GM10266 (cell line): ENCODE measurements around the gene RADIL.
"Not testable (repeated sequence)": the region's sequence is repeated elsewhere in the genome, so short reads cannot be mapped to it uniquely, and the experiment has no call there.

Experiments
- DNase-seq: peaks from one replicate; pipeline ENCODE4 v3.0.0; 2012; ENCODE audit errors: extremely low spot score
- TF ChIP-seq, protein P1 (sequence below): IDR thresholded peaks from 2 replicates; pipeline ENCODE4 v1.5.1; 2012; ENCODE audit warnings: mild to moderate bottlenecking, low read depth; ENCODE audit not compliant: control insufficient read depth, insufficient read depth; ENCODE audit errors: missing control alignments

RADIL gene

DNA sequence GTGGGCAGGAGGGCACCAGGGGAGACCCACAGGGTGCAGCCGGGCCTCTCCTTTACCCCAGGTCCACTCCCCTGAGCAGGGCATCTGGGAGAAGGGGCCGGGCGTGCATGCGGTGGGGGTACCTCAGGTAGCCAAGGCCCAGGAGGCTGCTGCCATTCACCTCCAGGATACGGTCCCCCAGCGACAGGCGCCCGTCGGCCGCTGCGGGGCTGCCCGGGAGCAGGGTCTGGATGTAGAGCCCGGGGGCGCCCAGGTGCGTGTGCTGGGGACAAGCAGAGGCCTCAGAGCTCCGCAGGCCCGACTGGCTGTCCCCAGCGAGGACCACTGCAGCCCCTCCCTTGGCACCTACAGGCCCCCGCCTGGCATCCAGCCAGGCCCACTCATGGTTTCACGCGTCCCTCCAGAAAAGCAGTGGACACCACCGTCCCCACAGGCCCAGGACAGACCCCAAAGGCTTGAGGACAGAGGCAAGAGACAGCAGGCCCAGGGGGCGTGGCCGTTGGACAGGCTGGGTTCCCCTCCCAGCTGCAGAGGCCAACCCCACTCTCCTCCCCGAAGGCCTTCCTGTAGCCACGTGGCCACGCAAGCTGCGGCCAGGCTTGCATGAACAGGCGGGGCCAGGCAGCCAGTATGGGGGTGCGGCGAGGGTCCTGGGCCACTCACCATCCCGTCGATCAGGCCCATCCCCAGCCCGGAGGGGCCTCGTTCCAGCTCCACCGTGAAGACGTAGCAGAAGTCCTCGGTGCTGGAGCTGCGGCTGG, 83.8 kb downstream of the RADIL start:
- TF ChIP-seq, protein P1, sequence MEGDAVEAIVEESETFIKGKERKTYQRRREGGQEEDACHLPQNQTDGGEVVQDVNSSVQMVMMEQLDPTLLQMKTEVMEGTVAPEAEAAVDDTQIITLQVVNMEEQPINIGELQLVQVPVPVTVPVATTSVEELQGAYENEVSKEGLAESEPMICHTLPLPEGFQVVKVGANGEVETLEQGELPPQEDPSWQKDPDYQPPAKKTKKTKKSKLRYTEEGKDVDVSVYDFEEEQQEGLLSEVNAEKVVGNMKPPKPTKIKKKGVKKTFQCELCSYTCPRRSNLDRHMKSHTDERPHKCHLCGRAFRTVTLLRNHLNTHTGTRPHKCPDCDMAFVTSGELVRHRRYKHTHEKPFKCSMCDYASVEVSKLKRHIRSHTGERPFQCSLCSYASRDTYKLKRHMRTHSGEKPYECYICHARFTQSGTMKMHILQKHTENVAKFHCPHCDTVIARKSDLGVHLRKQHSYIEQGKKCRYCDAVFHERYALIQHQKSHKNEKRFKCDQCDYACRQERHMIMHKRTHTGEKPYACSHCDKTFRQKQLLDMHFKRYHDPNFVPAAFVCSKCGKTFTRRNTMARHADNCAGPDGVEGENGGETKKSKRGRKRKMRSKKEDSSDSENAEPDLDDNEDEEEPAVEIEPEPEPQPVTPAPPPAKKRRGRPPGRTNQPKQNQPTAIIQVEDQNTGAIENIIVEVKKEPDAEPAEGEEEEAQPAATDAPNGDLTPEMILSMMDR = no peak
- DNase-seq = no peak

DNA sequence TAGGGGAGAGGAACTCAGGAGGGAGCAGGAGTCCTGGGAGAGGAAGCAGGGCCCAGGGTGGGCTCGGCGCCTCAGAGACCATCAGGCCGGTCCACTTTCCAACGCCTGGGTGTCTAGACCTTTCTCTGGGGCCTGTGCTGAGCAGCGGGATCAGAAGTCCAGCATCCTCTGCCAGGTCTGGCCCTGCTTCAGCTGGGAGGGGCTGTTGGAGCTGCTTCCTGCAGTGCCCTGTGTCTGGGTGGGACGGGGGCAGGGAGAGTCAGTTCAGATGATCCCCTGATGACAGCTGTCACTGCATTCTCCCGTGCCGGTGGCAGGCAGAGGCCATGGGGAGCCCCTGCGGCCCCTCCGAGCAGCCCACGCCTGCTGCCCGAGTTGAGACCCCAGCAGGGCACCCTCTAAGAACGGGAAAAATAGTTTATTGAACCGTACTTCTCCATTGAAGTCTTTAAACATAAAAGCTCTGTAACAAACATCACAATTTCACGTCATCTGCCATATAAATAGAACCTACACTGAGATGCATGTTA, 84.7 kb downstream of the RADIL start:
- TF ChIP-seq, protein P1 = no peak
- no peak for DNase-seq

DNA sequence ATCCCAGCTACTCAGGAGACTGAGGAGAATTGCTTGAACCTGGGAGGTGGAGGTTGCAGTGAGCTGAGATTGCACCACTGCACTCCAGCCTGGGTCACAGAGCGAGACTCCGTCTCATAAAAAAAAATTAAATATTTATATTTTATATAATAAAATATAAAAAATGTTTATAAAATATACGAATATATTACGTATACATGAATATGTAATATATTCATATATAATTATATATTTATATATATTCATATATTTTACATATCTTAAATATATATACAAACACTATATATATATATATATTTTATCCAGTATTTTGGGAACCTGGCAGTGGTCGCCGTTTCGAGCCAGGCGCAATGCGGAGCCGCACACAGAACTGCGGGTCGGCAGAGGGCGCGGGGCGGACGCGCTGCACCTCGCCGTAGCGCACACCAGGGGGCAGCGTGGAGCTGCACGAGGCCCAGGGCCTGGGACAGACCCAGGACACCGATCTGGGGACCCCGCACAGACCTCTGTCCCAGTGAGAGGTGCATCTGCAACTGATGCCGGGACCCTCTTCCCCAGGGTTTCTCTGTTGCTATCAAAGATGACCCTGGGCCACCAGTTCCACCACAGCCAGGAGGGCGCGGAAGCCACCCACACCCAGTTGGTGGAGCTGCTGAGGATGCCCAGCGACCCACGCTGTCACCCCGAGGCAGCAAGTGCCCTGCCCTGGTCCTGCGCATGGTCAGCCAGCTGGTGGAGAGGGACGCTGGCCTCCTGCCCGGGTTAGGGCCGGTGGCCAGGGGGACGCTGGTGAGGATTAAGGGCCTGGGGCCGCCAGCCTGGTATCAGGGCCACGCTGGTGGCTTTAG, 85.4 kb downstream of the RADIL start:
- TF ChIP-seq, protein P1 = peak; percentile 92
- peak; percentile 90 for DNase-seq

DNA sequence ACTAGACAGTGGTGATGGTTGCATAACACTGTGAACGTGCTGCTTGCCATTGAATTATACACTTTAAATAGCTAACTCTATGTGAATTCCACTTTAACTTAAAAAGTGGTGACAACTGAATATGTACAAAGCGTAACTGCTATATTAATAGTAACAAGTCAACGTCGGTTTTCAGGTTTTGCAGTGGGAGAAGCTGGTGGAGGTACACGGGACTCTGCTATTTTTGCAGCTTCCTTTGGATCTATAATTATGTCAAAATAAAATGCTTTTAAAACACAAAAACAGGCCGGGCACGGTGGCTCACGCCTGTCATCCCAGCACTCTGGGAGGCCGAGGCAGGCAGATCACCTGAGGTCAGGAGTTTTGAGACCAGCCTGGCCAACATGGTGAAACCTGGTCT, 87.1 kb downstream of the RADIL start:
- TF ChIP-seq, protein P1 = no peak
- DNase-seq = no peak

DNA sequence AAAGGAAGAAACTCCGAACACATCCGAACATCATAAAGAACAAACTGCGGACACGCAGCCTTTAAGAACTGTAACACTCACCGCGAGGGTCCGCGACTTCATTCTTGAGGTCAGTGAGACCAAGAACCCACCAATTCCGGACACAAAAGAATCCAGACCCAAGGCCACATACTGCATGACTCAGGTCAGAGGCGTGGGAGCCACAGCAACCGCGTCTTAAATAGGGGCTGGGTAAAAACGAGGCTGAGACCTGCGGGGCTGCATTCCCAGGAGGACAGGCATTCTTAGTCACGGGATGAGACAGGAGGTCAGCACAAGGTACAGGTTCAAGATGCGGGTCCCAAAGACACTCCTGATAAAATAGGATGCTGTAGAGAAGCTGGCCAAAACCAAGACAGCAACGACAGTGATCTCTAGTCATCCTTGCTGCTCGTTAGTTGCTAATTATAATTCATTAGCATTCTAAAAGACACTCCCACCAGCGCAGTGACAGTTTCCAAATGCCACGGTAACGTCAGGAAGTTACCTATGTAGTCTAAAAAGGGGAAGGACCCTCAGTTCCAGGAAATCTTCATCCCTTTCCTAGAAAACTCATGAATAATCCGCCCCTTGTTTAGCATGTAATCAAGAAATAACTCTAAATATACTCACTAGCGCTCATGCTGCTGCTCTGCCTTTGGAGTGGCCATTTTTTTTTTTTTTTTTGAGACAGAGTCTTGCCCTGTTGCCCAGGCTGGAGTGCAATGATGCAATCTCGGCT, 88.7 kb downstream of the RADIL start:
- TF ChIP-seq, protein P1 = no peak
- DNase-seq = no peak

DNA sequence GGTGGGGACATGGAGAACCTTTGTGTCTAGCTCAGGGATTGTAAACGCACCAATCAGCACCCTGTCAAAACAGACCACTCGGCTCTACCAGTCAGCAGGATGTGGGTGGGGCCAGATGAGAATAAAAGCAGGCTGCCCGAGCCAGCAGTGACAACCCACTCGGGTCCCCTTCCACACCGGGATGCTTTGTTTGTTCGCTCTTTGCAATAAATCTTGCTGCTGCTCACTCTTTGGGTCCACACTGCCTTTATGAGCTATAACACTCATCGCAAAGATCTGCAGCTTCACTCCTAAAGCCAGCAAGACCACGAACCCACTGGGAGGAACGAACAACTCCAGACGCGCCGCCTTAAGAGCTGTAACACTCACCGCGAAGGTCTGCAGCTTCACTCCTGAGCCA, 89.3 kb downstream of the RADIL start:
- not testable (repeated sequence) for DNase-seq

DNA sequence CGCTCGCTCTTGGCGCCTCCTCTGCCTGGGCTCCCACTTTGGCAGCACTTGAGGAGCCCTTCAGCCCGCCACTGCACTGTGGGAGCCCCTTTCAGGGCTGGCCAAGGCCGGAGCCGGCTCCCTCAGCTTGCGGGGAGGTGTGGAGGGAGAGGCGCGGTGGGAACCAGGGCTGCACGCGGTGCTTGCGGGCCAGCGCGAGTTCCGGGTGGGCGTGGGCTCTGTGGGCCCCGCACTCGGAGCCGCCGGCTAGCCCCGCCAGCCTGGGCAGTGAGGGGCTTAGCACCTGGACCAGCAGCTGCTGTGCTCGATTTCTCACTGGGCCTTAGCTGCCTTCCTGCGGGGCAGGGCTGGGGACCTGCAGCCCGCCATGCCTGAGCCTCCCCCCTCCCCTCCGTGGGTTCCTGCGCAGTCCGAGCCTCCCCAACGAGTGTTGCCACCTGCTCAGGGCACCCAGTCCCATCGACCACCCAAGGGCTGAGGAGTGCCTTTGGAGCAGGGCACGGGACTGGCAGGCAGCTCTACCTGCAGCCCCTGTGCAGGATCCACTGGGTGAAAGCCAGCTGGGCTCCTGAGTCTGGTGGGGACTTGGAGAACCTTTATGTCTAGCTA, 90.0 kb downstream of the RADIL start:
- not testable (repeated sequence) for DNase-seq
